Kidney epithelial cell (primary cell): Measurements from ENCODE around the gene FLT3. TPM values are rescaled to one million over a fixed set of nuclear protein-coding genes. Genes with fewer than 3 reads are reported as not detected.

Experiments used
- DNase-seq: peaks from one replicate; pipeline ENCODE4 v3.0.0-alpha.2; 2010; ENCODE audit warnings: low read depth
- H3K27me3 ChIP-seq: 2 replicates; pipeline ENCODE4 v1.6.0; 2011; ENCODE audit warnings: low read length; ENCODE audit not compliant: control insufficient read depth, insufficient read depth
- H3K36me3 ChIP-seq: 2 replicates; pipeline ENCODE4 v1.5.1; 2011; ENCODE audit warnings: low read length; ENCODE audit not compliant: control insufficient read depth, insufficient read depth
- H3K4me3 ChIP-seq: 2 replicates; pipeline ENCODE4 v1.5.1; 2011; ENCODE audit warnings: low read depth, mild to moderate bottlenecking, control low read depth, low read length
- total RNA-seq: library from RNA; depleted of rRNA; stranded (reverse); fragments of >200 nt; gene quantifications from 2 replicates; pipeline ENCODE4 v1.2.3, GENCODE V29; 2015
- TF ChIP-seq, protein P1 (sequence below): IDR thresholded peaks from 2 replicates; pipeline ENCODE4 v1.5.1; 2011; ENCODE audit warnings: mild to moderate bottlenecking, moderate library complexity, low read length, control low read depth, inconsistent platforms; ENCODE audit not compliant: insufficient read depth, poor library complexity, severe bottlenecking

Gene FLT3
- total RNA-seq, 1 donor from 2014 or later: 0.88 TPM

DNA sequence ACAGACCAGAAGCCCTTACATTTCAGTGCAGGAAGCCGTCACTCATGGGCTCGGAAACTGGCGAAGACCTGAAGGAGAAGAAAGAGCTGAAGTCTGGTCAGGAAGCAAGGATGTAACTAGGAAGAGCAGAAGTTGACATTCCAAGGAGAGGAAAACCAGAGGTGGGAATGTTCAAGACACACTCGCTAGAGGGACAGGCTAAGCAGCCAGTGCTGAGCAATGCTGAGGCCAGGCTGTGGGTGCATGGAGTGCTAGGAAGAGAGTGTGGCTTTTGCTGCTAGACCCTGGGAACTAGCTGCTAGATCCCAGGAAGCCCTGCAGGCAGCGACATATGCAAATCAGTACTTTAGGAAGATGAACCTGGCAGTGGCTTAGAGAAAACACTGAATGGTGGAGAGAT is 99.8 kb downstream of the FLT3 start:
- no peak overlapping the region for H3K4me3 ChIP-seq
- TF ChIP-seq, protein P1, sequence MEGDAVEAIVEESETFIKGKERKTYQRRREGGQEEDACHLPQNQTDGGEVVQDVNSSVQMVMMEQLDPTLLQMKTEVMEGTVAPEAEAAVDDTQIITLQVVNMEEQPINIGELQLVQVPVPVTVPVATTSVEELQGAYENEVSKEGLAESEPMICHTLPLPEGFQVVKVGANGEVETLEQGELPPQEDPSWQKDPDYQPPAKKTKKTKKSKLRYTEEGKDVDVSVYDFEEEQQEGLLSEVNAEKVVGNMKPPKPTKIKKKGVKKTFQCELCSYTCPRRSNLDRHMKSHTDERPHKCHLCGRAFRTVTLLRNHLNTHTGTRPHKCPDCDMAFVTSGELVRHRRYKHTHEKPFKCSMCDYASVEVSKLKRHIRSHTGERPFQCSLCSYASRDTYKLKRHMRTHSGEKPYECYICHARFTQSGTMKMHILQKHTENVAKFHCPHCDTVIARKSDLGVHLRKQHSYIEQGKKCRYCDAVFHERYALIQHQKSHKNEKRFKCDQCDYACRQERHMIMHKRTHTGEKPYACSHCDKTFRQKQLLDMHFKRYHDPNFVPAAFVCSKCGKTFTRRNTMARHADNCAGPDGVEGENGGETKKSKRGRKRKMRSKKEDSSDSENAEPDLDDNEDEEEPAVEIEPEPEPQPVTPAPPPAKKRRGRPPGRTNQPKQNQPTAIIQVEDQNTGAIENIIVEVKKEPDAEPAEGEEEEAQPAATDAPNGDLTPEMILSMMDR: no peak
- H3K27me3 ChIP-seq: no peaks in the 10 kb centered on the region
- no peak for DNase-seq
- no peaks in the 10 kb centered on the region for H3K36me3 ChIP-seq

DNA sequence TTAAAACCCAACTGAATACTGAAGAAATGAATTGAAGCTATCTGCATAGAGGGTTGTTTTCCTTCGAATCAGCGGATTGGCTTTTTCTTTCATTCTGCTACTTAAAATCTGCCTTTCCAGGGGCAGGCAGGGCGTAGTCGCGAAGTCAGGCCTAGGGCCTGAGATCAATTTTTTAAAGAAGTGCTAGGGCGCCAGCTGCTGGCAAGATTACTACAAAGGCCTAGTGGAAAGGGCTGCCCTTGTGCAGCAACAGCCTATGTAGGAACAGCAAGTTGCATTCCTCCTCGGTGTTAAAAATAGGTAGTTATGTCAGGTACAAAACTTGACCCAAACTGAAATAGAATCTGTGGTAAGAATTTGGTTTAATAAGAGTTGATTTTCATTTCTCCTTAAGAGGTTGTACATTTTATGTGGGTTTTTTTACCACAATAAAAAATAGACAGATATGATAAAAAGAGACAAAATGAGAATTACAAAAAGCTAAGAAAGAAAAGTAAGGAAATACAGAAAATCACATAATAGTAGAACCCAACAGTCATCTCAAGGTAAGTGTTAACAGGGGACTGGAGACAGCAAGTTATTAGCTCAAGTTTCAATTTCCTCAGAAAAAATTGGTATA is 102.4 kb downstream of the FLT3 start:
- Histone ChIP-seq H3K27me3 (no peaks in the 10 kb centered on the region), H3K36me3 (no peaks in the 10 kb centered on the region), H3K4me3 (no peak overlapping the region)
- TF ChIP-seq, protein P1: peak; percentile 48
- no peak for DNase-seq

DNA sequence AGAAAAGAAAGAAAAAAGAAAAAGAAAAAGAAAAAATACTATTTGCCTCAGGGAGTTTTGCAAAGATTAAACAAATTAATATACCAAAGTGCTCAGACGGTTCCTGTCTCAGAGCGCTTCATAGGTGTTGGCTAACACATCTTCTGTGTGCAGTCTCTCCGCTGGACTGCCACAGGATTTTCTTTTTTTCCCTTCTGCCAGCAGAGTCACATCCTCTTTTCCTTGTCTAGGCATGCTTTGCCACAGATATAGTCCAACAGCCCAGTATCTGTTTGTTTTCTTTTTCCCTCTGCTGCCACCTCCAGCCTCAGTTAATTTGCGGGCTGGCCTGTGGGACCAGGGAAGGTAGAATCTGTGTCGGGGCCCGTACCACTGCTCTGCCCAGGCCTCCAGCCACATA is 108.5 kb downstream of the FLT3 start:
- TF ChIP-seq, protein P1: no peak
- Histone ChIP-seq H3K27me3 (peaks cover 7% of the 10 kb centered on the region), H3K4me3 (no peak overlapping the region), H3K36me3 (no peaks in the 10 kb centered on the region)
- no peak for DNase-seq

DNA sequence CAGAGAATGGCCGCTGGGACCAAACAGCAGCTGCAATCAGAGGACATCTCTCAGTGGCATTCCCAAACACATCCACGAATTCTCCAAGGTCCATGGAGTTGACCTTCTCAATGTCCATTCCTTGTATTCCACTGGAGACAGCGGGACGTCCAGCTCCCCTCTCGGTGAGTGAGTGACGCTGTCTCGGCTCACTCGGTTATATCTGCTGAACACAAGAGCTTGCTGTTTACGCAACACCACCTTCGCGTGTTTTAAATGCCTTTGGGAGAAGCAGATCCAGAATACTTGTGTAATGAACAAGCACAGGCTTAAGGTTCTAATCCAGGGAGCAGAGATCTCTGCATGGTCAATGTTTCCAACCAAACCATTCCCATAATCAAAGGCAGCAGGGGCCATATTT is 111.9 kb downstream of the FLT3 start, which contains the start of gene URAD:
URAD (minus strand) TSS at position 174 of the 400 bp plus-strand sequence; CDS start at position 118, 56 bp downstream.
- no peak within 1 kb of the TSS for H3K4me3 ChIP-seq
- H3K36me3 ChIP-seq: no peaks in the 10 kb centered on the region
- no peak for DNase-seq
- H3K27me3 ChIP-seq: peaks cover 17% of the 10 kb centered on the region
- TF ChIP-seq, protein P1: no peak

DNA sequence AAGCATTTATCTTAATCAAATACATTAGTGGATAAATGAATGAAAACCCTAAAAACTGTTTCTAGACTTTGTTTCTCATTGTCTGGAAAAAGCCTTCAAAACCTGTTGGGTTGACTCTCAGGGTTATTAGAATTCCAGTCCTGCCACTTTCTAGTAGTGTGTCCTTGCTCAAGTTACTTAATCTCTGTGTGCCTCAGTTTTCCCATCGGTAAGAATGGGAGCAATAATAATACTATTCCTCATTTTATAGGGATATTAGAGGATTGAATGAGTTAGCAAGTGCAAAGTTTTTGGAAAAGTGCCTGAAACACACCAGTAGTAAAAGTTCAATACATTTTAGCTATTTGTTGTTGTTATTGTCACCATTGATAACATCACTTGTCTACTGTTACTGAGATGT is 114.8 kb downstream of the FLT3 start:
- TF ChIP-seq, protein P1: no peak
- no peak for DNase-seq
- Histone ChIP-seq H3K27me3 (peaks cover 35% of the 10 kb centered on the region), H3K4me3 (no peak overlapping the region), H3K36me3 (no peaks in the 10 kb centered on the region)

DNA sequence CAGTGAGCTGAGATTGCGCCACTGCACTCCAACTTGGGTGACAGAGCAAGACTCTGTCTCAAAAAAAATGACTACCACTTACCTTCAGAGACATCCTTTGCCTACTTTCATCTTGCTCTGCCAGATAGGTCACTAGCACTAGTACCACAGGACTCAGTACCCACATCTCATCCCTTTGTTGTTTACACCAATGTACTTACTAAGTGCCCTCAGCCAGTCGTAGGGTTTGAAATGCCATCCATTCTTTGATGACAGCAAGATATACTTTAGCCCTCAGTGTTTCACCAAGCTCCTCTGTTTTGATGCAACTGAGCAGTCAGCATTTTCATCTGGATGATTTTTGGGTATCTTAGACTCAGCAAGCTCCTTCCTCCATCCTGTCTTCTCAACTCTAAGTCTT is 118.0 kb downstream of the FLT3 start:
- DNase-seq: no peak
- TF ChIP-seq, protein P1: no peak
- H3K4me3 ChIP-seq: no peak overlapping the region
- H3K27me3 ChIP-seq: peaks cover 67% of the 10 kb centered on the region
- no peaks in the 10 kb centered on the region for H3K36me3 ChIP-seq
